Esophagus squamous epithelium (tissue), 5 donors: ENCODE measurements around the gene FOXR1. TPM values are rescaled to one million over a fixed set of nuclear protein-coding genes. Genes with fewer than 3 reads are reported as not detected.
A peak's percentile ranks its signal among the peaks of the same experiment; 100 is the strongest.
"Not testable (repeated sequence)": the region's sequence is repeated elsewhere in the genome, so short reads cannot be mapped to it uniquely, and the experiment has no call there.

Source experiments
- DNase-seq: peaks from one replicate; lab custom pipeline; 2025; lab: John Stamatoyannopoulos, UW
- H3K27ac ChIP-seq, 4 donors: fragments of 200-600 bp; sonication (generic); one replicate each; pipeline ENCODE4 v1.5.1; 2016 to 2019; ENCODE audit warnings: mild to moderate bottlenecking in 1 of 4
- H3K27me3 ChIP-seq, 4 donors: fragments of 200-600 bp; sonication (generic); 1 replicate in 3 of 4; 2 replicates in 1 of 4; pipeline versions ENCODE4 v1.5.1 to v1.6.0; 2017 to 2021; ENCODE audit warnings: antibody characterized with exemption in 1 of 4
- H3K36me3 ChIP-seq, 3 donors: fragments of 200-600 bp; sonication (generic); one replicate each; pipeline ENCODE4 v1.5.1; 2016 to 2019
- H3K4me1 ChIP-seq, 3 donors: fragments of 200-600 bp; sonication (generic); one replicate each; pipeline ENCODE4 v1.5.1; 2017 to 2019
- H3K4me3 ChIP-seq, 4 donors: fragments of 200-600 bp; sonication (generic); 1 replicate in 3 of 4; 2 replicates in 1 of 4; pipeline ENCODE4 v1.5.1; 2016 to 2019; ENCODE audit warnings: mild to moderate bottlenecking in 2 of 4, moderate library complexity in 1 of 4
- H3K9me3 ChIP-seq, 3 donors: fragments of 200-600 bp; sonication (generic); one replicate each; pipeline ENCODE4 v1.5.1; 2016 to 2019
- CTCF ChIP-seq, 6 experiments: fragments of 450-650 bp in 4 of 6; fragments of 200-600 bp in 2 of 6; sonication (generic) in 2 of 6; IDR thresholded peaks; one replicate each; pipeline ENCODE4 v1.5.1; 2016 to 2019; ENCODE audit warnings: antibody characterized with exemption in 6 of 6, mild to moderate bottlenecking in 4 of 6, moderate library complexity in 4 of 6
- POLR2A ChIP-seq, 4 donors: fragments of 450-650 bp; IDR thresholded peaks; one replicate each; pipeline ENCODE4 v1.6.1; 2017; ENCODE audit warnings: antibody characterized with exemption in 4 of 4, mild to moderate bottlenecking in 4 of 4, moderate library complexity in 3 of 4
- WGBS, 2 donors: methylation state at CpG; one replicate each; pipeline ENCODE4 v1.1.5; 2018; 5-methylcytosine and 5-hydroxymethylcytosine counted together
- intact Hi-C: fragments of 100-400 bp; cut with DNase I; formaldehyde crosslinking; loops from one replicate; pipeline ENCODE4 v1.15.0; 2022
- total RNA-seq, 4 donors: library from RNA; depleted of rRNA; stranded (reverse); fragments of >200 nt; gene quantifications; one replicate each; pipeline ENCODE4 v1.1.0, GENCODE V29; 2016
- donor health status: DM: yes; HTN: yes; CAD: no.

The FOXR1 gene
- total RNA-seq, 4 donors from 2014 or later = not detected

DNA sequence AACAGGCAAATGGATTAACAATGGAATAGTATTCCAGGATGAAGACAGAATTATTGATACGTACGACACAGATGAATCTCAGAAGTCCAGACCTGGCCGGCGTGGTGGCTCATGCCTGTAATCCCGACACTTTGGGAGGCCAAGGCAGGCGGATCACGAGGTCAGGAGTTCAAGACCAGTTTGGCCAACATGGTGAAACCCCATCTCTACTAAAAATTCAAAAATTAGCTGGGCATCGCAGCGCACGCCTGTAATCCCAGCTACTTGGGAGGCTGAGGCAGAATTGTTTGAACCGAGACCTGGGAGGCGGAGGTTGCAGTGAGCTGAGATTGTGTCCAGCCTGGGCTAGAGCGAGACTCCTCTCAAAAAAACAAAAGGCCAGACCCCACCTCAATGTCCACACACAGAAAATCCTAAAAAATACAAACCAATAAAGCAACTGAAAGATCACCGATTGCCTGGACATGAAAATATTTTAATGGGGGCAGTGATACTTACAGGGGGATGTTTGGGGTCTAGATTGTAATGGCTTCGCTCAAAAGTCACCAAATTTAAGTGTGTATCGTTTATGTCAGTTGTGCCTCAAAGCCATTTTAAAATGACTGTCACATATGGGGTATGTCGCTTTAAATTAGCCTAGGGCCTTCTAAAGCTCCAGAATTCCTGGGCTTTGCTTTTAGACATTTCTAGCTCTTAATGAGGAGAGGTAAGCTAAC, 42.8 kb downstream of the FOXR1 start:
- Histone ChIP-seq H3K4me3 (no peak overlapping the region), H3K36me3 (peaks cover 24 to 75% (median 24%) of the 10 kb centered on the region in 3 donors), H3K9me3 (no peaks in the 10 kb centered on the region), H3K27ac (no peak overlapping the region), H3K27me3 (no peaks in the 10 kb centered on the region), H3K4me1 (peaks cover 6 to 33% (median 20%) of the 10 kb centered on the region in 3 donors)
- no peak for DNase-seq
- intact Hi-C loops = no loop called here
- TF ChIP-seq POLR2A (IDR thresholded peaks at IDR 0.05) (no peak), CTCF (IDR thresholded peaks at IDR 0.05) (no peak)
- WGBS, 2 donors = 92% methylated on average over 16 to 17 of the region's 17 CpGs

DNA sequence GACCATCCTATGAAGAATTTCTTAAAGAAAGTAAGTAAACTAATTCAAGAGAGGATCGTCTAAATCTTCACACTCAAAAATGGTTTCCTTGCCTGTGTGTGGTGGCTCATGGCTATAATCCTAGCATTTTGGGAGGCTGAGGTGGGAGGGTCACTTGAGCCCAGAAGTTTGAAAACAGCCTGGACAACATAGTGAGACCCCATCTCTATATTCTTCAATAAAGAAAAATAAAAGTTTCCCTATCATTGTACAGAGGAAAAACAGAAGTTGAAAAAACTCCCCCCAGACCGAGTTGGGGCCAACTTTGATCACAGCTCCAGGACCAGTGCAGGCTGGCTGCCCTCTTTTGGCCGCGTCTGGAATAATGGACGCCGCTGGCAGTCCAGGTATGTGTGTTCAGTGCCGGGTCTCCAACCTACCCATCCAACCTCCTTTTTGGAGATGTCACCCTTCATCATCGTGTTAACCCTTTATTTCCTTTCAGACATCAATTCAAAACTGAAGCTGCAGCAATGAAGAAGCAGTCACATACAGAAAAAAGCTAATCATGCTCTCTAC, 43.6 kb downstream of the FOXR1 start:
- peaks cover 14 to 41% (median 27%) of the 10 kb centered on the region in 3 donors for H3K4me1 ChIP-seq
- no peak for DNase-seq
- H3K27me3 ChIP-seq = no peaks in the 10 kb centered on the region
- intact Hi-C loops = no loop called here
- no peak for TF ChIP-seq POLR2A (IDR thresholded peaks at IDR 0.05)
- TF ChIP-seq CTCF (IDR thresholded peaks at IDR 0.05) = no peak
- peaks cover 24 to 67% (median 24%) of the 10 kb centered on the region in 3 donors for H3K36me3 ChIP-seq
- H3K4me3 ChIP-seq = no peak overlapping the region
- no peak overlapping the region for H3K27ac ChIP-seq
- WGBS, 2 donors = 43 to 60% methylated on average over 8 of the region's 8 CpGs
- H3K9me3 ChIP-seq = no peaks in the 10 kb centered on the region

DNA sequence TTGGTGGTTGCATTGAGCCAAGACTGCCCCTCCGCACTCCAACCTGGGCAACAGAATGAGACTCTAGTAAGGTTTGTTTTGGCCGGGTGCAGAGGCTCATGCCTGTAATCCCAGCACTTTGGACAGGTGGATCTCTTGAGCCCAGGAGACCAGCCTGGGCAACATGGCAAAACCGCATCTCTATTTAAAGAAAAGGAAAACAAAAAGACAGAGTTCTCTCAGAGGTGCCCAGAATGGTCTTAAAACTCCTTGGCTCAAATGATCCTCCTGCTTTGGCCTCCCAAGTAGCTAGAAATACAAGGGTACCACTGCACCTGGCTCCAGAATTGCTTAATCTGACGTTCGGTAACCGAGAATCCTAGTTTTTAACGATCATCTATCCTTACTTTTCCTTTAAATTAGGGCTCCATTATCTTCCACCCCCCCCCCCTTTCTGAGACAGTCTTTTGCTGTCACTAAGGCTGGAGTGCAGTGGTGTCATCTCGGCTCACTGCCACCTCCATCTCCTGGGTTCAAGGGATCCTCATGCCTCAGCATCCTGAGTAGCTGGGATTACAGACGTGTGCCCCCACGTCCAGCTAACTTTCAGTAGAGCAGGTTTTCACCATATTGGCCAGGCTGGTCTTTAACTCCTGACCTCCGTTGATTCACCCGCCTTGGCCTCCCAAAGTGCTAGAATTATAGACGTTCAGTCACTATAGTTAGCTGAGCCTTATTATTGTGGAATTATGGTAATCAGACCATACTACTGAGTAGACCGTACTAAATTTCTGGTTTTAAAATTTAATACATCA, 44.9 kb downstream of the FOXR1 start:
- WGBS, 2 donors = 56 to 61% methylated on average over 13 to 14 of the region's 14 CpGs
- Histone ChIP-seq H3K27ac (peak overlapping the region in 2 of 4 donors; percentile 94 to 97), H3K36me3 (peaks cover 13 to 63% (median 20%) of the 10 kb centered on the region in 3 donors), H3K27me3 (no peaks in the 10 kb centered on the region), H3K4me1 (peaks cover 16 to 54% (median 31%) of the 10 kb centered on the region in 3 donors), H3K4me3 (peak overlapping the region in 2 of 4 donors; percentile 72 to 77), H3K9me3 (no peaks in the 10 kb centered on the region)
- intact Hi-C loops = no loop called here
- TF ChIP-seq CTCF (IDR thresholded peaks at IDR 0.05) = no peak
- TF ChIP-seq POLR2A (IDR thresholded peaks at IDR 0.05) = no peak
- no peak for DNase-seq

DNA sequence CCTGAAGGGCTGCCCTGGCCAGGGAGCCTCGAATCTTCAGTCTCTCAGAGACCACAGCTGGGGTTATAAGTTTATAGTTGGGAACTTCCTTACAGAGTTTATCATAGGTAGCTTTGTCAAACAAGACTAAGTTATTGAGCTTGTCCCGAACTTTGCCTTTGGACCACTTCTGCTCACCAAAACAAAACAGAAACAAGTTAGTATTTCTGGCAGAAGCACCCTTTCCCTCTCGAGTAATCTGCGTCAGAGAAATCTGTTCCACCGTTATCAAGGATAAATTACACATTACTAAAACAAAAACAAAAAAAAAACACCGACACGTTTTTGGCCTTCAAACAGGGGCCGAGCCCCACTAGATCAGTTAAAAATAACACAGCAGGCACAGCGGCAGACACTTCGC, 45.8 kb downstream of the FOXR1 start:
- peak overlapping the region; percentile 94 to 97 (median 96) for H3K27ac ChIP-seq
- peaks cover 13 to 63% (median 20%) of the 10 kb centered on the region in 3 donors for H3K36me3 ChIP-seq
- DNase-seq, H3K27me3 ChIP-seq, H3K9me3 ChIP-seq, intact Hi-C loops: not testable (repeated sequence)
- peak overlapping the region; percentile 72 to 87 (median 82) for H3K4me3 ChIP-seq
- H3K4me1 ChIP-seq = peaks cover 16 to 63% (median 31%) of the 10 kb centered on the region in 3 donors
- WGBS, 2 donors = 1 to 3% methylated on average over 10 of the region's 10 CpGs

DNA sequence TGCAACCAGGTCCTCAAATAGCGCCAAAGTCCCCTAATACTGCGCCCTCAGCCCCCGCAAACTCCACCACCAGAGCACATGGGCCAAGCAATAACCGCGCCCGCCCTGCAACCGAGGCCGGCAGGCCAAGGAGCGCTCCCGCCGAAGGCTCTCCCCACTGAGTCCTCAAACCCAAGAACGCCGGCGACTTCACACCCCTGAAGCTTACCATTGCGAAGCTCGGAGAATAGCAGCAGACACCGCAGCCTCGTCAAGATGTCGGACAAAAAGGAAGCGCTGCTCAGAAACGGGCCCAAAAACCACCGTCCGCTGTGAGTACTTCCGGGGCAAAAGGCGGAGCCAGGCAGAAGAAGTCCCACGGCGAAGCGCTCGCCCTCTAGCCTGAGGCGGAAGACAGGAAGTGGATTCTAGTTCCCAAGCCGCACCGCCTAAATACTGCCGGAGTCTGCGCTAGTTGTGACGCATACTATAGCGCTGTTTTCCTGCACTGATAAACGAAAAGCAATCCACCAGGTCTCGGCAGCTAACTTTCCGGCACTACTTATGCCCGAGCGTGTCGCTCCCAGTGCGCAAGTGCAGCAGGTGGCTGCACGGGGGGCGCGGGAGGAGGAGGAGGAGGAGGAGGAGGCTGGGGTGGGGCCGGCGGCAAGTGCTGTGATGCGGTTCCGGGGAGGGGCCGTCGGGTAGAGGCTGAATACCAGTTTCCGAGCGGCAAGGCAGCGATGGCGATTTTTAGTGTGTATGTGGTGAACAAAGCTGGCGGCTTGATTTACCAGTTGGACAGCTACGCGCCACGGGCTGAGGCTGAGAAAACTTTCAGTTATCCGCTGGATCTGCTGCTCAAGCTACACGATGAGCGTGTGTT, 46.7 kb downstream of the FOXR1 start, which contains the start of the genes RPS25 and TRAPPC4:
Gene RPS25, minus strand, starts transcription at position 270 of the 865 bp plus-strand sequence. Its CDS starts 59 bp downstream, at position 211.
Gene TRAPPC4, plus strand, starts transcription at position 693 of the 865 bp plus-strand sequence. Its CDS starts 30 bp downstream, at position 723.
- Histone ChIP-seq H3K27me3 (no peaks in the 10 kb centered on the region), H3K27ac (peak within 1 kb of the TSS; percentile 94 to 97 (median 96)), H3K9me3 (no peaks in the 10 kb centered on the region), H3K4me1 (peaks cover 16 to 67% (median 31%) of the 10 kb centered on the region in 3 donors), H3K4me3 (peak within 1 kb of the TSS; percentile 72 to 87 (median 82)), H3K36me3 (peaks cover 13 to 61% (median 22%) of the 10 kb centered on the region in 3 donors)
- intact Hi-C loops = no loop called here
- TF ChIP-seq CTCF (IDR thresholded peaks at IDR 0.05) (peak in 1 of 6 experiments; percentile 38), POLR2A (IDR thresholded peaks at IDR 0.05) (peak in 3 of 4 donors; percentile 30 to 72 (median 39))
- DNase-seq = peak; percentile 64
- 1% methylated on average over 19 to 26 of the region's 63 CpGs for WGBS, 2 donors
